Gastroesophageal sphincter (tissue), 3 donors: ENCODE results near the gene ANKS1A.

Source experiments
- EP300 ChIP-seq: sonication (generic); formaldehyde crosslinking; IDR thresholded peaks from one replicate; pipeline ENCODE4 v1.6.1; 2017; ENCODE audit warnings: antibody characterized with exemption, mild to moderate bottlenecking
- POLR2A ChIP-seq, 2 donors: fragments of 450-650 bp; IDR thresholded peaks; one replicate each; pipeline ENCODE4 v1.6.1; 2017; ENCODE audit warnings: antibody characterized with exemption in 2 of 2, mild to moderate bottlenecking in 2 of 2, moderate library complexity in 1 of 2
- POLR2AphosphoS5 ChIP-seq: sonication (generic); formaldehyde crosslinking; IDR thresholded peaks from one replicate; pipeline ENCODE4 v1.6.1; 2017; ENCODE audit warnings: antibody characterized with exemption
- TF ChIP-seq, protein P1 (sequence below), 4 experiments: fragments of 200-600 bp in 2 of 4; fragments of 450-650 bp in 2 of 4; sonication (generic) in 1 of 4; IDR thresholded peaks; one replicate each; pipeline ENCODE4 v1.5.1; 2017 to 2019; ENCODE audit warnings: antibody characterized with exemption in 4 of 4, mild to moderate bottlenecking in 2 of 4, moderate library complexity in 2 of 4

DNA sequence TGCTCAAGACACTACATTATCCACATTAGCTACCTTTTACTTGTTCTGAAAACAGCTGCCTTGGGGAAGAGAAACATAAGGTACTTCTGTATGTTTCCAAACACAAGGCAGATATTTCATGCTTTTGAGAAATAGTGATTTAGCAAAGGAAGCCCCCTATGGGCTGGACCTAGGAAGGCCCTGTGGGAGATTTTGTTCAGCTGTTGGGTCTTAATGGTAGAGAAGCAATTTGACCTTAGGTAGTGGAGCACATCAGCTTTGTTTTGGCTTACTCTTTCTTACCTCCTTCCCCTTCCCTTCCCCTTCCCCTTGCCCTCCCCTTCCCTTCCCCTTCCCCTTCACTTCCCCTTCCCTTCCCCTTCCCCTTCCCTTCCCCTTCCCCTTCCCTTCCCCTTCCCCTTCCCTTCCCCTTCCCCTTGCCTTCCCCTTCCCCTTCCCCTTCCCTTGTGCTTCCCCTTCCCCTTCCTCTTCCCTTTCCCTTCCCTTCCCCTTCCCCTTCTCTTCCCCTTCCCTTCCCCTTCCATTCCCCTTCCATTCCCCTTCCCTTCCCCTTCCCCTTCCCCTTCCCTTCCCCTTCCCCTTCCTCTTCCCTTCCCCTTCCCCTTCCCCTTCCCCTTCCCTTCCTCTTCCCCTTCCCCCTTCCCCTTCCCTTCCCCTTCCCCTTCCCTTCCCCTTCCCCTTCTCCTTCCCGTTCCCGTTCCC lies 84.6 kb downstream of the ANKS1A start:
- TF ChIP-seq, protein P1, sequence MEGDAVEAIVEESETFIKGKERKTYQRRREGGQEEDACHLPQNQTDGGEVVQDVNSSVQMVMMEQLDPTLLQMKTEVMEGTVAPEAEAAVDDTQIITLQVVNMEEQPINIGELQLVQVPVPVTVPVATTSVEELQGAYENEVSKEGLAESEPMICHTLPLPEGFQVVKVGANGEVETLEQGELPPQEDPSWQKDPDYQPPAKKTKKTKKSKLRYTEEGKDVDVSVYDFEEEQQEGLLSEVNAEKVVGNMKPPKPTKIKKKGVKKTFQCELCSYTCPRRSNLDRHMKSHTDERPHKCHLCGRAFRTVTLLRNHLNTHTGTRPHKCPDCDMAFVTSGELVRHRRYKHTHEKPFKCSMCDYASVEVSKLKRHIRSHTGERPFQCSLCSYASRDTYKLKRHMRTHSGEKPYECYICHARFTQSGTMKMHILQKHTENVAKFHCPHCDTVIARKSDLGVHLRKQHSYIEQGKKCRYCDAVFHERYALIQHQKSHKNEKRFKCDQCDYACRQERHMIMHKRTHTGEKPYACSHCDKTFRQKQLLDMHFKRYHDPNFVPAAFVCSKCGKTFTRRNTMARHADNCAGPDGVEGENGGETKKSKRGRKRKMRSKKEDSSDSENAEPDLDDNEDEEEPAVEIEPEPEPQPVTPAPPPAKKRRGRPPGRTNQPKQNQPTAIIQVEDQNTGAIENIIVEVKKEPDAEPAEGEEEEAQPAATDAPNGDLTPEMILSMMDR (IDR thresholded peaks at IDR 0.05): no peak
- TF ChIP-seq POLR2A (IDR thresholded peaks at IDR 0.05) (no peak), EP300 (no peak), POLR2AphosphoS5 (no peak)
